Stomach (tissue), 4 donors: Measurements from ENCODE around the gene MDC1.

Experiments used
- POLR2A ChIP-seq, 4 donors: fragments of 450-650 bp; IDR thresholded peaks; one replicate each; pipeline ENCODE4 v1.6.1; 2016; ENCODE audit warnings: antibody characterized with exemption in 4 of 4, control low read depth in 2 of 4, mild to moderate bottlenecking in 1 of 4, moderate library complexity in 1 of 4
- TF ChIP-seq, protein P1 (sequence below), 7 experiments: fragments of 450-650 bp in 4 of 7; fragments of 200-600 bp in 3 of 7; sonication (generic) in 3 of 7; IDR thresholded peaks; one replicate each; pipeline ENCODE4 v1.5.1; 2016 to 2019; ENCODE audit warnings: antibody characterized with exemption in 7 of 7, control low read depth in 2 of 7, mild to moderate bottlenecking in 1 of 7

GRCh38 chr6:30719356-30719755 lies 2.3 kb upstream of the MDC1 start:
- TF ChIP-seq, protein P1, sequence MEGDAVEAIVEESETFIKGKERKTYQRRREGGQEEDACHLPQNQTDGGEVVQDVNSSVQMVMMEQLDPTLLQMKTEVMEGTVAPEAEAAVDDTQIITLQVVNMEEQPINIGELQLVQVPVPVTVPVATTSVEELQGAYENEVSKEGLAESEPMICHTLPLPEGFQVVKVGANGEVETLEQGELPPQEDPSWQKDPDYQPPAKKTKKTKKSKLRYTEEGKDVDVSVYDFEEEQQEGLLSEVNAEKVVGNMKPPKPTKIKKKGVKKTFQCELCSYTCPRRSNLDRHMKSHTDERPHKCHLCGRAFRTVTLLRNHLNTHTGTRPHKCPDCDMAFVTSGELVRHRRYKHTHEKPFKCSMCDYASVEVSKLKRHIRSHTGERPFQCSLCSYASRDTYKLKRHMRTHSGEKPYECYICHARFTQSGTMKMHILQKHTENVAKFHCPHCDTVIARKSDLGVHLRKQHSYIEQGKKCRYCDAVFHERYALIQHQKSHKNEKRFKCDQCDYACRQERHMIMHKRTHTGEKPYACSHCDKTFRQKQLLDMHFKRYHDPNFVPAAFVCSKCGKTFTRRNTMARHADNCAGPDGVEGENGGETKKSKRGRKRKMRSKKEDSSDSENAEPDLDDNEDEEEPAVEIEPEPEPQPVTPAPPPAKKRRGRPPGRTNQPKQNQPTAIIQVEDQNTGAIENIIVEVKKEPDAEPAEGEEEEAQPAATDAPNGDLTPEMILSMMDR (IDR thresholded peaks at IDR 0.05), result no peak
- TF ChIP-seq POLR2A (IDR thresholded peaks at IDR 0.05), result no peak
